ENCODE results near the gene MPP7.

Gene MPP7

GRCh38 chr10:28305553-28305952, 2.7 kb upstream of the MPP7 start:
- no peak for DNase-seq (ENCODE audit: low spot score)

GRCh38 chr10:28304032-28304571, 1.2 kb upstream of the MPP7 start:
- DNase-seq (ENCODE audit: low spot score) = no peak

DNA sequence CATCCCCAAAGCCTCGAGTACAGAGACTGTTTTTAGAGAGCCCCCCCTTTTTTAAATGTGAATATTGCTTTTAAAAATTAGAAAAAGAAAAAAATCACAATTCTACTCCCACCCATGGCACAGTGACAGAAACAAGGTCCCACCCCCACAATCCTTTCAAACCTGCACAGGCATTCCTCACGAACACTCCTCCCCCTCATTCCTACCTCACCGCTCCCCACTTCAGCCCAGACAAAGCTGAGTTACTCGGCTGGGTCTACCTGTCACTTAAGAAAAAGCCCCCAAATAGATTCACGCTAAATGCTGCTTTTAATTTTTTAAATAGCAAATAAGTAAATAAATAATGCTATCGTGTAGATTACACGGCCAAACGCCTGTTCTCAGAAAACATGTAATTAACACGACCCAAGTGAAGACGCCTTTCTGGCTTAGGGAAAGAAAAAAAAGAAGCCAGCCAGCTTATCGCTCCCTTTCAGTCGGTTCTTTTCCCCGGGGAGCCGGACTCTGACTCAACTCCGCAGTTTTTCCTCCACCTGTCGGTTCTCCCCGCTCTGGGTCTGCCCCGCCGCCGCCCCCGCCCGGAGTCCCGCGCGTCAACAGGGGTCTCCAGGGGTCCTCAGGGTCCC, 739 bp downstream of the MPP7 start:
- no peak for DNase-seq (ENCODE audit: low spot score)

DNA sequence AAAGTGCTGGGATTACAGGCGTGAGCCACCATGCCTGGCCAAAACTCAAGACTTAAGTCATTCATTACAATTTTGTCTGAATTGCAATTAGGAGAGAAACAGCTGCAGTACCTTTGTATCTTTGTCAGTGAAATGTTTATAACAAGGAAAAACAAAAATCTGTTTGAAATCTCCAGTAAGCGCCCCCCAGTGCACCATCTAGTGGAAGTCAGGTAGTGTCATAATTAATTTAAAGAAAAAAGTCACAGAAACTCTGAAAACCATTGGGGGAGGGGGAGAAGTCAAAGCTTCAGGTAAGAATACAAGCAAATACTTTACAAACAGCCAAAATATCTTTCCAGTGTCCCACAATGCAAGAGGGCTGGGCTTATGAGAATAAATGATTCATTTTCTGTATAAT, 2.8 kb downstream of the MPP7 start:
- DNase-seq (ENCODE audit: low spot score) = no peak

DNA sequence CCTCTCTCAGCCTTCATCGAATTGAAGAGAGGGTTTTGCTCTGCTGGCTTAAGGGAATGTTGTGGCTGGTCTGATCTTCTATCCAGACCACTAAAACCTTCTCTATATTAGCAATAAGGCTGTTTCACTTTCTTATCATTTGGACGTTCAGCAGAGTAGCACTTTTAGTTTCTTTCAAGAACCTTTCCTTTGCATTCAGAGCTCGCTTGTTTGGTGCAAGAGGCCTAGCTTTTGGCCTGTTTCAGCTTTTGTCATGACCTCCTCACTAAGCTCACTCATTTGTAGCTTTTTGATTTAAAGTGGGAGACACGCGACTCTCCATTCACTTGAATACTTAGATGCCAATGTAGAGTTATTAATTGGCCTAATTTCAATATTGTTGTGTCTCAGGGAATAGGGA, 3.9 kb downstream of the MPP7 start:
- DNase-seq (ENCODE audit: low spot score) = no peak

DNA sequence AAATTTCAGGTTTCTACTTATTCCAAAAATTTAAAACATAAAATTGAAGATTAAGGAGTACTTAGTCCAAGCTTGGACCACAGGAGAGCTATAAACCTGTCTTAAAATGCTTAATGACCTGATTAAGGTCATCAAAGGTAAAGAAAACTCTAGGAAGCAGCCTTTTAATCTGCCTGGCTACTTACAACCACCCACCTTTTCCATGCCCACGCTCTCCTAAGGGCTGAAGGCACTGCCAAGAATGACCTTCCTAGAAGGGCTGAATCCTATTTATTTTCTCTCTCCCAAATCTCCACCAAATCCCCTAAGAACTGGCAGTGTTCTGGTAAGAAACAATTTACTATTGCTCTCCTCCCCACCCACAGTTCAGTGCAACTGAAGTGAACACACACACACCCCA, 6.8 kb downstream of the MPP7 start:
- no peak for DNase-seq (ENCODE audit: low spot score)

GRCh38 chr10:28295336-28295735, 7.5 kb downstream of the MPP7 start:
- DNase-seq (ENCODE audit: low spot score) = no peak

DNA sequence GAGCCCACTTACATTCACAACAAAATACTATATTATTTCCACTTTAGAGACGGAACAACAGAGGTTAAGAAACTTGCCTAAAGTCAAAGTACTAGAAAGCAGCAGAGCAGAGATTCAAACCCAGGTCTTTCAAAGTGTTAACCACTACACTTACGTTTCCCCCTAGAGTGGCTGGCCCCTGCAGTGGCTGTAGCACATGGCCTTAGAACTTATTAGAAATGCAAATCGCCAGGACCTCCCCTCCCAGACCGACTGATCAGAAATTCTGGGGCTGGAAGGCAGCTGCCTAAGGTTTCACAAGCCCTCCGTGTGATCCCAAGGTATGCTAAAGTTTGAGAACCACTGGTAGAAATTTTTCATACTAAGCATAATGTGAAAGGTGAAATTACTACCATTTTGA, 8.1 kb downstream of the MPP7 start:
- DNase-seq (ENCODE audit: low spot score) = no peak

DNA sequence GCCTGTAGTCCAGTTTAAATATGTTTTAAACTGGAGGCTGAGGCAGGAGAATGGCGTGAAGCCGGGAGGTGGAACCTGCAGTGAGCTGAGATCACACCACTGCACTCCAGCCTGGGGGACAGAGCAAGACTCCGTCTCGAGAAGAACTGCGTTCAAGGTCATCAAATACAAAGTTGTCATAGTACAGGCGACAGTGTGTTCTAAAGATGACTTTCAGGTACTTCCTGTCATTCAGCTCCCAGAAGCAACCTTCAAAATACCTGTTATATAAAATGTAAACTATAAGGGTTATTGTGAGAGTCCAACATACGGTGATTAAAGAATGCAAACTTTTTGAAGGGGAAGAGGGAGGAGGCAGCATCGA, 8.7 kb downstream of the MPP7 start:
- no peak for DNase-seq (ENCODE audit: low spot score)

GRCh38 chr10:28293236-28294168, 9.4 kb downstream of the MPP7 start:
- DNase-seq (ENCODE audit: low spot score) = no peak

DNA sequence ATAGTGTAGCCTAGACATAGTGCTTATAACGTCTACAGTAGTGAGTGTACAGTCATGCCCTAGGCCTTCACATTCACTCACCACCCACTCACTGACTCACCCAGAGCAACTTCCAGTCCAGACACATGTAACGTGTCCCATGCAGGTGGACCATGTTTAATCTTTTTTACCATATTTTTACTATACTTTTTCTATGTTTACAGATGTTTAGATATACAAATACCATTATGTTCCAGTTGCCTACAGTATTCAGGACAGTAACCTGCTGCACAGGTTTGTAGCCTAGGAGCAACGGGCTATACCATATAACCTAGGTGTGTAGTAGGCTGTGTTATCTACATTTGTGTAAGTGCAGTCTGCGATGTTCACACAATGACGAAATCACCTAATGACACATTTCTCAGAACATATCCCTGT, 11.0 kb downstream of the MPP7 start:
- no peak for DNase-seq (ENCODE audit: low spot score)

DNA sequence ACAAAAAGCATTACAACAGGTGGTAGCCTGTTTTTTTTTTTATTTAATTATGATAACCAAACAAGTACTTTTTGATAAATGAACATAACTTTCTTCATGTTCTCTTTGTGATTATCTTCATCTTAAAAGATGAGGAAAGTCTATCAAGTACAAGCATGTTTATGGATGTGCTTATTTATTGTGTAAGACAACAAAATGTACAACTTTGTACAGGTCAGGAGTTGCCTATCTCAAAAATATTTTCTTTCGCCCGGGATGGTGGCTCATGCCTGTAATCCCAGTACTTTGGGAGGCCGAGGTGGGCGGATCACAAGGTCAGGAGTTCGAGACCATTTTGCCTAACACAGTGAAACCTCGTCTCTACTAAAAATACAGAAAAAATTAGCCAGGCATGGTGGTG, 17.0 kb downstream of the MPP7 start:
- DNase-seq (ENCODE audit: low spot score) = no peak

DNA sequence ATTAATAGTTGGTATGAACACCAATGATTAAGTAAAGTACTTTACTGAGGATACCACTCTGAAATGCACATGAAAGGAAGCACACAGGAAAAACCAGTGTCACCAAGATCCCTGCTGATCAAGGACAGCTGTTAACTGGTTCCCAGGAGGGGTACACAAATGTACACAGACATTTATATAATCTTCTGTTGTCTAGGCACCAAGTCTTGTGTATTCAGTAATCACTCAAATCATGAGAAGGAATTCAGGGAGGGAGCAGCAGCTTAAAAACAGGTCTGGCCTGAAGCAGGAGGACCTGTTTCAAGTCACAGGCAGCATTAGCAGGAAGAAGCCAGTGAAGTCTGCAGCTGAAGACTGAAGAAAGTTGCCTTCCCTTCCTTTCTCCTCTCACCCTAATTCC, 18.7 kb downstream of the MPP7 start:
- no peak for DNase-seq (ENCODE audit: low spot score)

DNA sequence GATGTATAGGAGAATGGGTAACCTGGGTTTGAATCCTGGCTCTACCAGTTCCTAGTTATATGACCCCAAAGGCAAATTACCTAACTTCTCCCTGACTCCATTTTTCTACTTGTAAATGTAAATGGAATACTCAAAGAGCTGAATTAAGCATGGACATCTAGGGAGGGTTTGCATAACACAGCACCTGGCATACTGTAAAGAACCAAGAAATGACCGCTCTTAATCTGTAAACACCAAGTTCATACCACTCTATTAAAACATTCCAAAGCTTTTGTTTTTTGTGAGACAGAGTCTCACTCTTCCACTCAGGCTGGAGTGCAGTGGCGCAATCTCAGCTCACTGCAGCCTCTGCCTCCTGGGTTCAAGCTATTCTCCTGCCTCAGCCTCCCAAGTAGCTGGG, 19.6 kb downstream of the MPP7 start:
- DNase-seq (ENCODE audit: low spot score) = no peak

DNA sequence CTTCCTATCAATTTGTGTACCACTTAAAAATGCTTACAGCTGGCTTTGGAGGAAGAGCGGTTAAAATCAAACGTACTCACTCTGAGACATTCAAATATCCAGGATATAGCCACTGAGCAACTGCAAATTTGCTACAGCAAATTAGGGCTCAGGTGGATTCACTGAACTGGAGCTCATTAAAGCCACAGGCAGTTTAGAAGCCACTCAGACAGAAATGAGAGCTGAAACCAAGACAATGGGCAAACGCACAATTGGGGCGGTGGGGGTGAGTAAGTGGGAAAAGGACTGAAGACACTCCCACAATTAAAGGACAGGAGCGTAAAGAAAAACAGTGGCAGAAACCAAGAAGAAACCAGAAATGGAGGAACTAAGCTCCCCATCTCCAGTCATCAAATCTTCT, 20.5 kb downstream of the MPP7 start:
- DNase-seq (ENCODE audit: low spot score) = no peak

GRCh38 chr10:28281726-28282315, 21.0 kb downstream of the MPP7 start:
- no peak for DNase-seq (ENCODE audit: low spot score)

- DNase-seq (ENCODE audit: low spot score) = no peak
Measured at GRCh38 chr10:28280652-28281051, 22.2 kb downstream of the MPP7 start.

DNA sequence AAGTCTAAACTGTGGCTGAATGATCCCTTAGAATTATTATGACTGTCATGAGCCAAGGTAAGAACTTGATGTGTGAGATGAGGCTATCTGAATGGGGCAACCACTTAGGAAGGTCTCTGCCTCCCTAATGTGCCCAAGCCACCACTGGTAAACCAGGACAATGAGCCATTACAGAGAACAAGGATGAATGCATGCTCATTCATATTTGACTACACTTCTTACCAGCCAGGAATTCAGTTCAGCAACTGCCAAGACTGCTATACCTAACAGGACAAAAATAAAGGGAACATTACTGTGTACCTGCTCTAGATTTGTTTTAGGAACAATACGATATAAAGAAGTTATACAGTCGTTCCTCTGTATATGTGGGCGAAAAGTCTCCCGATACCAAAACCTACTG, 23.0 kb downstream of the MPP7 start:
- DNase-seq (ENCODE audit: low spot score) = no peak

GRCh38 chr10:28278842-28279241, 24.0 kb downstream of the MPP7 start:
- no peak for DNase-seq (ENCODE audit: low spot score)

- DNase-seq (ENCODE audit: low spot score) = no peak
Measured at GRCh38 chr10:28276384-28276783, 26.5 kb downstream of the MPP7 start.

DNA sequence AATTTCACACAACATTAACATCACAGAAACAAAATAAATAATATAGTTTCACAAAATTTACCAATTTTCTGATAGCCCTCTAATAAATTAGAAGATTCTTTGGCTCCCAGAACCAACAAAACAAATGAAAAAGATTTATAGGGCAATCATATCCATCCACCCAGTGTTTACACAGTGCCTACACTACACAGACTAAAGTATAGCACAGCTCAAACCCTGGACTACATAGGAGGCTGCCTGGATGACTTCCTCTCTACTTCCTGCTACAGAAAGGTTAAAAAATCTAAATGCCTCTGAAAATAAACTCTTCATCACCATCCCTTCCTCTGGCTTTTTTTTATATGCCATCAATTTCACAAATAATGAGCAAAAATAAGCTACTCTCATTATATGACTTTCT, 28.4 kb downstream of the MPP7 start:
- no peak for DNase-seq (ENCODE audit: low spot score)

DNA sequence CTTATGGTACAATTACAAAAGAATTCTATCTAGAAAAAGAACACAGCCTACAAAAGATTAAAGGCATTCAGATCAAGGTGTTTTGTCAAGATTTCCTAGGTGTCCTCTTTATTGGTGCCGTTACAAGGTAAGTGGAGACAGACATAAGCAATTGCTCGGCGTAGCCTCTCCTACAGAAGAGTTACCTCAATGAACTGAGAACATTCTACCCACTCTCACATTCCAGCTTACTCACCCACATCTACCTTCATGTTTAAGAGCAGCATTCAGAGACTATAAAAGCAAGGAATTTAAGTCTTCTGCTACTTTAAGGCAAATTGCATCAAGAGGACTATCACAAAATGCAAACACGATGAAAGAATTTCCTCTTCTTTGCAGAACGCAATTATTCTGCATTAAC, 29.5 kb downstream of the MPP7 start:
- DNase-seq (ENCODE audit: low spot score) = no peak

GRCh38 chr10:28269842-28270456, 32.9 kb downstream of the MPP7 start:
- no peak for DNase-seq (ENCODE audit: low spot score)
